Measurements from ENCODE around the gene GRAMD4. TPM values are rescaled to one million over a fixed set of nuclear protein-coding genes. Genes with fewer than 3 reads are reported as not detected.

Gene GRAMD4
- total RNA-seq, 2 donors from 2014 or later = 38.0 to 43.3 TPM

DNA sequence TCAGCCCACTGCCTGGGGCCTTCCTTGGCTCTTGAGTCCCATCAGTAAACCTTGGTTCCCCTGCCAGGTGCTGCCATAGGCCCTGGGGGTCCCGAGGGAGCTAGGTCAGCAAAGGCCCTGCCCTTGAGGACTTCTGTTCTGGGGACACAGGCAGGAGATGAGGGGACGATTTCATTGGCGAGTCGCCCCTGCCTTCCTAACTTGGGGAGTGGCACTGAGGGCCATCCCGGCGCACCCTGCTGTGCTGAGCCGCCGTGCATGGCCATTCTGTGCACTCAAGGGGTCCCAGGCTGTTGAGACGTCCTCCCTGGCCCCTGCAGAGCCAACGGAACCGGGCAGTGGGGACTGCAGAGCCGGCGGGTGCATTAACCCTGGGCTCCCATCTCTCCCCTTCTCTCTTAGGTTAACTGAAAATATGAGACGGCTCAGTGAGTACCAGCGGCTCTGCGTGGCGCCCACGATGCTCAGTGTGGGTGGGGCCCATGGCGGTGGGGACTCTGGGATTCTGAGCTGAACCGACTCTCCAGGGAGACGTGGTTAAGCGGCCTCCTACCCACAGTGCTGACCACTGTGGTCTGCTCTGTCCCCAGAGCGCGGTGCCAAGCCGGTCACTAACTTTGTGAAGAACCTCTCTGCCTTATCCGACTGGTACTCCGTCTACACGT lies 43.4 kb downstream of the GRAMD4 start:
- H3K27ac Mint-ChIP-seq = no peak overlapping the region
- H3K4me3 Mint-ChIP-seq = no peak overlapping the region
- H3K9me3 Mint-ChIP-seq = no peaks in the 10 kb centered on the region
- H3K27ac ChIP-seq (ENCODE audit: low read depth, low read length) = no peak overlapping the region
- DNase-seq = no peak
- TF ChIP-seq, protein P1, sequence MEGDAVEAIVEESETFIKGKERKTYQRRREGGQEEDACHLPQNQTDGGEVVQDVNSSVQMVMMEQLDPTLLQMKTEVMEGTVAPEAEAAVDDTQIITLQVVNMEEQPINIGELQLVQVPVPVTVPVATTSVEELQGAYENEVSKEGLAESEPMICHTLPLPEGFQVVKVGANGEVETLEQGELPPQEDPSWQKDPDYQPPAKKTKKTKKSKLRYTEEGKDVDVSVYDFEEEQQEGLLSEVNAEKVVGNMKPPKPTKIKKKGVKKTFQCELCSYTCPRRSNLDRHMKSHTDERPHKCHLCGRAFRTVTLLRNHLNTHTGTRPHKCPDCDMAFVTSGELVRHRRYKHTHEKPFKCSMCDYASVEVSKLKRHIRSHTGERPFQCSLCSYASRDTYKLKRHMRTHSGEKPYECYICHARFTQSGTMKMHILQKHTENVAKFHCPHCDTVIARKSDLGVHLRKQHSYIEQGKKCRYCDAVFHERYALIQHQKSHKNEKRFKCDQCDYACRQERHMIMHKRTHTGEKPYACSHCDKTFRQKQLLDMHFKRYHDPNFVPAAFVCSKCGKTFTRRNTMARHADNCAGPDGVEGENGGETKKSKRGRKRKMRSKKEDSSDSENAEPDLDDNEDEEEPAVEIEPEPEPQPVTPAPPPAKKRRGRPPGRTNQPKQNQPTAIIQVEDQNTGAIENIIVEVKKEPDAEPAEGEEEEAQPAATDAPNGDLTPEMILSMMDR (conservative IDR thresholded peaks at IDR 0.05) = no peak
- no peaks in the 10 kb centered on the region for H3K36me3 ChIP-seq (ENCODE audit: control insufficient read depth, insufficient read depth, low read length)
- H3K9ac ChIP-seq (ENCODE audit: extremely low read depth, low read length, poor library complexity, severe bottlenecking) = no peak overlapping the region
- H3K4me1 ChIP-seq (ENCODE audit: control insufficient read depth, insufficient read depth, low read length) = no peaks in the 10 kb centered on the region
- peaks cover 5% of the 10 kb centered on the region for H3K4me1 Mint-ChIP-seq
- H3K9me3 ChIP-seq (ENCODE audit: control insufficient read depth, low read length) = no peaks in the 10 kb centered on the region
- 94% methylated on average over 20 to 28 of the region's 28 CpGs for WGBS, 2 experiments (ENCODE audit: insufficient coverage in 1 of 2, insufficient read length in 1 of 2)
- H3K4me3 ChIP-seq (ENCODE audit: low read length) = no peak overlapping the region
- H3K27me3 Mint-ChIP-seq (ENCODE audit: insufficient read depth) = no peaks in the 10 kb centered on the region
- peaks cover 6% of the 10 kb centered on the region for H3K36me3 Mint-ChIP-seq (ENCODE audit: low read depth)
- no peaks in the 10 kb centered on the region for H3K27me3 ChIP-seq (ENCODE audit: control insufficient read depth, insufficient read depth, low read length, poor library complexity, severe bottlenecking)

DNA sequence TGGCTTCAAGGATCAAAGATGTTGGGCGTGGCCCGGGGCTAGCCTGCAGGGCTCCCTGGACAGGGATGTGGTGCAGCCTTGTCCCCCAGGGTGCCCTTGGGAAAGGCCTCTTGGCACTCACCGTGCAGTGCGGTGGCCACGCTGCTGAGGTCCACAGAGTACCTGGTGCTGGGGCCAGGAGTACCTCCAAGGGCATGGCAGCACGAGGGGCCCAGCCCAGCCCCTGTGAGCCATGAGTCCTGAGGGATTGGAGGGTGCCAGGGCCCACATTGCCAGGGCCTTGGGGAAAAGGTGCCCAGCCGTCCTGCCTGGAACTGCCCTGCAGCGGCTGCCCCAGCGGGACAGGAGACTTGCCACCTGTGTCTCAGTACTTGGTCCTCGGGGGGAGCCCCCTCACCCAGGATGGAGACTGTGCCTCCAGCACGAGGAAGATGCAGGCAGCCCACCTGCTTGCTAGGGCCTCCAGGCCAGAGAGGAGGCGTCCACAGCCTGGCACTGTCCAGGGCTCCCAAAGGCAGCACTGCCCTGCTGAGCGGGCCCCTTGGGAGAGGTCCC lies 44.2 kb downstream of the GRAMD4 start:
- Histone ChIP-seq H3K36me3 (ENCODE audit: control insufficient read depth, insufficient read depth, low read length) (no peaks in the 10 kb centered on the region), H3K4me3 (ENCODE audit: low read length) (no peak overlapping the region), H3K27ac (ENCODE audit: low read depth, low read length) (no peak overlapping the region), H3K9ac (ENCODE audit: extremely low read depth, low read length, poor library complexity, severe bottlenecking) (no peak overlapping the region), H3K4me1 (ENCODE audit: control insufficient read depth, insufficient read depth, low read length) (no peaks in the 10 kb centered on the region), H3K27me3 (ENCODE audit: control insufficient read depth, insufficient read depth, low read length, poor library complexity, severe bottlenecking) (no peaks in the 10 kb centered on the region), H3K9me3 (ENCODE audit: control insufficient read depth, low read length) (no peaks in the 10 kb centered on the region)
- H3K4me1 Mint-ChIP-seq = peaks cover 5% of the 10 kb centered on the region
- WGBS, 2 experiments (ENCODE audit: insufficient coverage in 1 of 2, insufficient read length in 1 of 2) = 91 to 92% methylated on average over 12 to 13 of the region's 13 CpGs
- H3K4me3 Mint-ChIP-seq = no peak overlapping the region
- DNase-seq = no peak
- TF ChIP-seq, protein P1 (conservative IDR thresholded peaks at IDR 0.05) = no peak
- no peaks in the 10 kb centered on the region for H3K9me3 Mint-ChIP-seq
- H3K36me3 Mint-ChIP-seq (ENCODE audit: low read depth) = peaks cover 6% of the 10 kb centered on the region
- no peaks in the 10 kb centered on the region for H3K27me3 Mint-ChIP-seq (ENCODE audit: insufficient read depth)
- no peak overlapping the region for H3K27ac Mint-ChIP-seq

DNA sequence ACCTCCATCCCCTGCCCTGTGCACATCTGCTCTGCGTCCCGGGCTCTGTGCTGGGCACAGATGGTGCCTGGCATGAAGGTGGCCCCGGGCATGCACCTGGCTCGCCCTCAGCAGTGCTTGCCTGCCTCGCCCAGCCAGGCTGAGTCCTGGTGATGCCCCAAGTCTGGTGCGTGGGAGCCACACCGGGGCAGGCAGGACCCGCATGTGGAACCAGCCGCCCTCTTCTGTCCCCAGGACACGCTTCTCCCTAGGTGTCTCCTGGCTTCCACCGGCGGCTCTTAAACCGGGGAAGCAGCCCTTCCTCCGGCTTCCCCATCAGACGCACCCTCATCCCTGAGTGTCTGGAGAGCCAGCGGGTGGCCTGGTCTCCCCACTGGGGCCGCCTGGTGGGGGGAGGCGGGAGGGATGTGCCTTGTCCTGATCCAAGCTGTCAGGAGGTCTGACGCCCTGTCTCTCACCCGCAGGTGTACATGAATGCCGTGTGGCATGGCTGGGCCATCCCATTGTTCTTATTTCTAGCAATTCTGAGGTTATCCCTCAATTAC lies 45.0 kb downstream of the GRAMD4 start:
- Histone ChIP-seq H3K4me3 (ENCODE audit: low read length) (no peak overlapping the region), H3K27me3 (ENCODE audit: control insufficient read depth, insufficient read depth, low read length, poor library complexity, severe bottlenecking) (no peaks in the 10 kb centered on the region), H3K36me3 (ENCODE audit: control insufficient read depth, insufficient read depth, low read length) (no peaks in the 10 kb centered on the region), H3K9ac (ENCODE audit: extremely low read depth, low read length, poor library complexity, severe bottlenecking) (no peak overlapping the region), H3K27ac (ENCODE audit: low read depth, low read length) (no peak overlapping the region), H3K4me1 (ENCODE audit: control insufficient read depth, insufficient read depth, low read length) (no peaks in the 10 kb centered on the region), H3K9me3 (ENCODE audit: control insufficient read depth, low read length) (no peaks in the 10 kb centered on the region)
- whole genome bisulfite sequencing, 2 experiments (ENCODE audit: insufficient coverage in 1 of 2, insufficient read length in 1 of 2) = 92 to 93% methylated on average over 14 to 21 of the region's 21 CpGs
- no peak overlapping the region for H3K27ac Mint-ChIP-seq
- H3K4me3 Mint-ChIP-seq = no peak overlapping the region
- peaks cover 5% of the 10 kb centered on the region for H3K4me1 Mint-ChIP-seq
- H3K36me3 Mint-ChIP-seq (ENCODE audit: low read depth) = peaks cover 8% of the 10 kb centered on the region
- no peak for DNase-seq
- H3K27me3 Mint-ChIP-seq (ENCODE audit: insufficient read depth) = no peaks in the 10 kb centered on the region
- TF ChIP-seq, protein P1 (conservative IDR thresholded peaks at IDR 0.05) = no peak
- no peaks in the 10 kb centered on the region for H3K9me3 Mint-ChIP-seq
